Forelimb muscle (tissue), 1 donor: Measurements from ENCODE around the gene SLC35F1. TPM values are rescaled to one million over a fixed set of nuclear protein-coding genes. Genes with fewer than 3 reads are reported as not detected.

Experiments used
- DNase-seq: peaks from one replicate; pipeline ENCODE4 v3.0.0-alpha.2; 2013; ENCODE audit warnings: low read depth
- polyA plus RNA-seq: library from polyadenylated mRNA; unstranded; fragments of 120-200 nt; gene quantifications from one replicate; pipeline ENCODE4 v1.2.1, GENCODE V29; 2013; ENCODE audit not compliant: insufficient read length

The SLC35F1 gene
- polyA plus RNA-seq, 1 donor: 1.5 TPM

- DNase-seq: no peak
Measured at GRCh38 chr6:118277631-118278030, 370.6 kb downstream of the SLC35F1 start.

- DNase-seq: no peak
Measured at GRCh38 chr6:118280210-118280609, 373.1 kb downstream of the SLC35F1 start.

GRCh38 chr6:118281291-118281690, 374.2 kb downstream of the SLC35F1 start:
- DNase-seq: no peak

- DNase-seq: peak; percentile 41
Measured at GRCh38 chr6:118283766-118284165, 376.7 kb downstream of the SLC35F1 start.

GRCh38 chr6:118284736-118285360, 377.8 kb downstream of the SLC35F1 start:
- DNase-seq: no peak

GRCh38 chr6:118285791-118286190, 378.7 kb downstream of the SLC35F1 start:
- DNase-seq: no peak

- DNase-seq: no peak
Measured at GRCh38 chr6:118288355-118289124, 381.5 kb downstream of the SLC35F1 start.

GRCh38 chr6:118292558-118292957, 385.5 kb downstream of the SLC35F1 start:
- DNase-seq: no peak

GRCh38 chr6:118294906-118295305, 387.8 kb downstream of the SLC35F1 start:
- DNase-seq: no peak

- no peak for DNase-seq
Measured at GRCh38 chr6:118295336-118295735, 388.3 kb downstream of the SLC35F1 start.

GRCh38 chr6:118296129-118296901, 389.3 kb downstream of the SLC35F1 start:
- no peak for DNase-seq

- DNase-seq: no peak
Measured at GRCh38 chr6:118297821-118298220, 390.8 kb downstream of the SLC35F1 start.

GRCh38 chr6:118298476-118299427, 391.7 kb downstream of the SLC35F1 start:
- no peak for DNase-seq

- DNase-seq: no peak
Measured at GRCh38 chr6:118299457-118299856, 392.4 kb downstream of the SLC35F1 start.

GRCh38 chr6:118304321-118304720, 397.3 kb downstream of the SLC35F1 start:
- DNase-seq: no peak

GRCh38 chr6:118305081-118305480, 398.0 kb downstream of the SLC35F1 start:
- no peak for DNase-seq

- DNase-seq: no peak
Measured at GRCh38 chr6:118306392-118307238, 399.6 kb downstream of the SLC35F1 start.

- no peak for DNase-seq
Measured at GRCh38 chr6:118307581-118307980, 400.5 kb downstream of the SLC35F1 start.

GRCh38 chr6:118309337-118310093, 402.5 kb downstream of the SLC35F1 start:
- no peak for DNase-seq

GRCh38 chr6:118313208-118313607, 406.1 kb downstream of the SLC35F1 start:
- no peak for DNase-seq
